HG02852 (cell line): ENCODE results near the gene PDLIM7.

Experiments
- ATAC-seq: cut with Tn5 transposase; IDR thresholded peaks from one replicate; pipeline ENCODE4 v1.9.1; 2021; ENCODE audit warnings: mild to moderate bottlenecking, moderate library complexity; ENCODE audit not compliant: unreplicated experiment

Gene PDLIM7

DNA sequence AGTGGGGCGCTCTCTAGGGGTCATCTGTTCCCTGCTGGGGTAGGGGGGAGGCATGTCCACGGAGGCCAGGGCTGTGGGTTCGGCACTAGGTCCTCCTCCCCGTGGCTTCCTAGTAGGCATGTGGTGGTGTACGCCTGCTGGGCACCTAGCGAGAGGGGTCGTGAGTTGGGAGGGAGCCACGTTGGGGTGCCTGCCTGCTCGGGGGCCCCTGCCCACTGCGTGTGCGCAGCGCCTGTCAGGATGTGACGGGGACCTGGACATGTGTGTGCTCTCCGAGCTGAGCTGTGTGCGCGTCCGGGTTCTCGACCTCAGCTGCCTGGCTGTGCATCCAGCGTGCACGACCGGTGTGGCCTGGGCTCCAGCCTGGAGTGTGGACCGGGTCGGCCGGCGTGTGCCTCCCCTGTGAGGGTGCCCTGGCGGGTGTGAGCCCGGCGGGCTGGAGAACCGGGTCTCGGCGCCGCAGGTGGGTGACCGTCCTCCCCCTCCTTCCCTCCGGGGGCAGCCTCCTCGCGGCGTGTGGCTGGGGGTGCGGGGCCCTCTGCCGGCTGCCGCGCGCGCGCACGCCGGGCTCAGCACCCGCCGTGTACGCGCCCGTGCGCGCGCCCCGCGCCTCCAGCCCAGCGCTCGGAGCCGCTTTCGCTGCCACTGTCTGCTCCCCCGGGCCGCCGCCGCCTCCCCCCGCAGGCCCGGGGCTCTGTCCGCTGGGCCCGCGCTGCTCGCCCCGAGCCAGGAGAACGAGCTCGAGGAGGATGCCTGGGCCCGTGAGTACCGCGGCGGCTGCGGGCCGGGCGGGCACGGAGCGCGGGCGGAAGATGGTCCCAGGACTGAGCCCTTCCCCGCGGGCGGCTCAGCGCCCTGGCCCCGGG is 51.0 kb downstream of the PDLIM7 start, which contains the start of gene PRR7:
TSS of gene PRR7 (plus strand) at position 615 of the 866 bp plus-strand sequence. CDS start 8,254 bp downstream, outside the sequence.
- peak; percentile 54 for ATAC-seq

DNA sequence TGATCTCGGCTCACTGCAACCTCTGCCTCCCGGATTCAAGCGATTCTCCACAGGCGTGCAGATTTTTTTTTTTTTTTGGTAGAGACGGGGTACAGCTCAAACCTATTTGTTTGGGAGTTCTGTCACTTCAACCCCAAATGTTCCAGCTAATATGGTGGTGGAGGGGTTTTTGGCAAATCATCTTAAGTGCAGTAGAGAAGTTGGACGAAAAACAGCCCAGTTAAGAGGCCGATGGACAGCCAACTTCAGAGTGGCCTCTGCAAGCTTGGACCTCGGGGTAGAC is 51.5 kb downstream of the PDLIM7 start:
- no peak for ATAC-seq

DNA sequence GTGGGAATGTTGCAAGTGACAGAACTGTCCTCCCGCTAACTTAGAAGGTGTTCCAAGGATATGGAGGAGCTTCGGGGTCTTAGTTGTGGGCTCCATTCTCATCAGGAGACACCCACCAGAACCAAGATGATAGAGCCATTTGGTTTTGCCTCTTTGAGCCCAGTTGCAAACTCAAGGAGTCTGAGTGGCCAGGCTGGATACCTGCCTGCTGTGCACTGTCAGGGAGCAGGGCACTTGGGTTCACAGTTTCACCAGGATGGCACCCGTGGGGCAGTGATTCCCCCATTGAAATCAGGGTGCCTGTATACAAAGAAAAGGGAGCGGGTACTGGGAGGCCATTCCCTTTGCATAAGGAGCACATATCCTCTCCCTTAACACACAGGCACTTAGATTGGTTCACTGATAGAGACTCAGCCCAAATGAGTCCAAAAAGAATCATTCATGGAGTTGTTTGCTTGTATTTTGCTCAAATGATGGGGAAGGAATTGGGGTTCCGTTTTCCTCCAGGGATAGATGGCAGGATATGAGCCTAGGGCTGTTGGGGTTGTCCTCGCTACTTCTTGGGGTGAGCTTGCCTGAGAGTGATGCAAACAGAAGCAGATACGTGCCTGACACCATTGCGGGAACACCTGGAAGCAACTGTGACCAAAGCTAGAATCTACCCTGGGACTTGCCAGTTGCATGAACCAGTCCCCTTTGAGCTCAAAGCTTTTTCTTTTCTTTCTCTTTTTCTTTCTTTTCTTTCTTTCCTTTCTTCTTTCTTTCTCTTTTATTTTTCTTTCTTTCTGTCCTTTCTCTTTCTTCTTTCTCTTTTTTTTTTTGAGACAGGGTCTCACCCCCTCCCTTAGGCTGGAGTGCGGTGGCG is 52.1 kb downstream of the PDLIM7 start:
- no peak for ATAC-seq

DNA sequence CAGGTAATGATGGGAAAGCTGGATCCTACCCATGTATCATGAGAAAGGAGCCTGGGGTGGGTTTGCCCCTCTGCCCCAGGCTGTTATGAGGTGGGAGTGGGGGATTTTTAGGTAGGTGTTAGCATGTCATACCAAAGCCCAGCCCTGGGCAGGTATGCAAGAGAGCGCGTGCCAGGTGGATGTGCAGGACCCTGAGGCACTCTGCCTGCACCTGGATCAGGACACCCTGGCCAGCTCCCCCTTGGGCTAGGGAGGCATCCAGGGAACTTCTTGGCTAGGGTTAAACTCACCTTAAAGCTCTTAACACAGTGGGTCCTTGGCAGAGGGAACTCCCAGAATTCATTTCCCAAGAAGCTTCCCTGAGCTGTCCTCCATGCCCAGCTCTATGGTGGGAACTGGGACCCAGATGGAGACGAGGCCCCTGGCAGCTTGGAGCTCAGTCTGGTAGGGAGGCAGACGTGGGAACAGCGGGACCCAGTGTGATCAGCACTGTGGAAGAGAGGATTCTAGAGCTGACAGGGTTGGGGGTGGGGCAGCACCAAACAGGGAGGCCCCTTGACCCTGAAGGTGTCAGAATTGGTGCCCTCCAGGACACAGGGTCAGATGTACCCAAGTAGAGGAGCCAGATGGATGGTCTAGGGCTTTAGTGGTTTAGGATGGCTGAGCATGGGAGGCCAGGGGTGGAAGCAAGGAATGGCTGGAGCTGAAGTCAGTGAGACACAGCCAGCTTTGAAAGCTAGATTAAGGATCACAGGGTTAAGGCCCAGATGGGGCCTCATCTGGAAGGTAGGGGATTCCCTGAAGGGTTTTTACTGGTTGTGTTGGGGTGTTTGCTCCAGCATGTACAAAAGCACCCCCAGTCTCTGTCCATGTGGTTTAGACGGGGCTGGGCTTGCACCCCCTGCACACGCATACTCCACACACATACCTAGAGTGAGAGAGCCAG is 53.0 kb downstream of the PDLIM7 start:
- no peak for ATAC-seq

DNA sequence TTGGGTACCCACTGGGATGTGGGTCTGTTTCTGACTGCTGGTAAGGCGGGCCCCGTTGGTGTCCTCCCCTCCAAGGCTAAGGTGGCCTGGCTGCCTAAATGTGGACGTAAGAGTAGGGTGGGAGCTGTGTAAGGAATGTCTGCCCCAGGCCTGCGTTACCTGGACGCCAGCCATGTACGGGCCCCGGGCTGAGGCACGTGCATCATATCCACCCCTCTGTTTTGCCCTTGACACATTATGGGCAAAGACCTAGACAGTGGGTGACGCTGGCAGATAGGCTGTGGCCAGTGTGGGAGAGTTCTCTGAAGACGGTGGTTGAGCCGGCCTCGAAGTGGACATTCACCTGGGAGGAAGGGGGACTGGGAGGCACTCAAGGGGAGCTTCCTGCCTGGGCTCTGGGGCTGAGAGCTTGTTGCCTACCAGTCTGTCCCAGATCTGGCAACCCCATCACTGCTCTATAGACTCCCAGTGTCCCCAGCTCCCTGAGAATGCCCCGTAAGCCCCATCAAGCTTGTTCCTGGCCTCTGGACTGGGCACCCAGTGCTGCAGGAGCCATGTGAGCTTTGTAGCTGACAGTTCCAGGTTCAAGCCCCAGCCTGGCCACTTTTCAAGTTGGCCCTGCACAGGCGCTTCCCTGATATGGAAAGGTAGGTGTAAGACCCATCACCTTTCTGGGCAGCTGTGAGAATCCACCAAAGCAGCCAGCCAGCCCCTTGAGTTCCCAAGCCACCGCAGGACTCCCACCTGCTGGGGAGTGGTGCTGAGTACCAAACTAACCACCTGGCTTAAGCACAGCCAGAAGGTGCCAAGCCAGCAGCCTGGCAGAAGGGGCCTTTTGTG is 54.0 kb downstream of the PDLIM7 start:
- ATAC-seq = no peak

DNA sequence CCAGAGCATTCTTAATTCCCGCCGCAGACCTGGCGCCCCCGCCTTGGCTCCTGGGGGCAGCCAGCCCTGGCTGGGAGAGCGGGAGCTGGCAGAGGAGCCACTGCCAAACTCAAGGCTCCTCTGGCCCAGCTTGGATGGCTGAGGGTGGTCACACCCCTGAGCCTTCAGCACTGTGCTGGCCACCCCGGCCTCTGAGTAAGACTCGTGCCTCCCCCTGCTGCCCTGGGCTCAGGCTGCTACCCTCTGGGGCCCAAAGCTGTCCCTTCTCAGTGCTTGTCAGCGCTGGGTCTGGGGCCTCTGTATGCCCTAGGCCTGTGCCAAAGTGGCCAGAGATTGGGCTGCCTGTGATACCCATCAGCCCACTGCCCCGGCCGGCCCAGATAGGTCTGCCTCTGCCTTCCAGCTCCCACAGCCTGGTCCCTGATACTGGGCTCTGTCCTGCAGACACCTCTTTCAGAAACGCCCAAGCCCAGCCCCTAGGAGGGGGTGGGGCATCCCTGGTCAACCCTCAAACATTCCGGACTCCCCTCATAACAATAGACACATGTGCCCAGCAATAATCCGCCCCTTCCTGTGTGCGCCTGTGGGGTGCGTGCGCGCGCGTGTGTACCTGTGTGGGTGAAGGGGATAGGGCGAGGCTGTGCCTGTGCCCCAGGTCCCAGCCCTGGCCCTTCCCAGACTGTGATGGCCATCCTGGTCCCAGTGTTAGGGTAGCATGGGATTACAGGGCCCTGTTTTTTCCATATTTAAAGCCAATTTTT is 55.2 kb downstream of the PDLIM7 start:
- no peak for ATAC-seq

DNA sequence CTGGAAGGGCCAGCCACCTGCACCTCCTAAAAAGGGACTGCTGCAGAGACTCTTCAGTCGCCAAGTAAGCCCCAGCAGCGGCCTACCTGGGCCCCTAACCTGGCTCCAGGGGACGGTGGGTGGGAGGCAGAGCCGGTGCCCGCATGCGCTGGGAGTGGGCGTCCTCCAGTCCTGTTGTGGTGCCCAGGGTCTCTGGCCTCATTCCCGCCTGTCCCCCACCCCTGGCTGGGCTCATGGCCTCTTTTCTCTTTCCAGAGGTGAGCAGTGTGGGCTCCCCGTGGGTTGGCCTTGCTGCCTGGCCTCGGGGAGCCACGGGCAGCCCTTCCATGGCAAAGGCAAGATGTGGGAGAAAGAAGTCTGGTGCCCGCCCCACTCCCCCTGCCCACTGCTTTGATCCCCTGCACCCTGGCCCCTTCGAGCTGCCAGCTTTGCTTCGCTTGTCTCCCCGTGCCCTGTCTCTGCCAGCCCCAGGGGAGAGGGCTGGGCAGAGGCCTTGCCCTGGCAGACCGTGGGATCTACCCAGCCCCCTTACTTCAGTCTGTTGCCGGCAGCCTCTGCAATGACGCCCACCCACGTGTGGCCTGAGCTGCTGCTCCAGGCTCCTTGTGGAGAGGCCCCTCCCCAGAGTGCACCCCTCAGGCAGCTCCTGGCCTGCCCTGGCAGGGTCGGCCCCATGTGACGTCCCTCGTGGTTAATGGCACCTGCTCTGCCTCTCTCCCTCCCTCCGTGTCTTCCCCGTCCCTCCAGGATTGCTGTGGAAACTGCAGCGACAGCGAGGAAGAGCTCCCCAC is 56.2 kb downstream of the PDLIM7 start:
- no peak for ATAC-seq

DNA sequence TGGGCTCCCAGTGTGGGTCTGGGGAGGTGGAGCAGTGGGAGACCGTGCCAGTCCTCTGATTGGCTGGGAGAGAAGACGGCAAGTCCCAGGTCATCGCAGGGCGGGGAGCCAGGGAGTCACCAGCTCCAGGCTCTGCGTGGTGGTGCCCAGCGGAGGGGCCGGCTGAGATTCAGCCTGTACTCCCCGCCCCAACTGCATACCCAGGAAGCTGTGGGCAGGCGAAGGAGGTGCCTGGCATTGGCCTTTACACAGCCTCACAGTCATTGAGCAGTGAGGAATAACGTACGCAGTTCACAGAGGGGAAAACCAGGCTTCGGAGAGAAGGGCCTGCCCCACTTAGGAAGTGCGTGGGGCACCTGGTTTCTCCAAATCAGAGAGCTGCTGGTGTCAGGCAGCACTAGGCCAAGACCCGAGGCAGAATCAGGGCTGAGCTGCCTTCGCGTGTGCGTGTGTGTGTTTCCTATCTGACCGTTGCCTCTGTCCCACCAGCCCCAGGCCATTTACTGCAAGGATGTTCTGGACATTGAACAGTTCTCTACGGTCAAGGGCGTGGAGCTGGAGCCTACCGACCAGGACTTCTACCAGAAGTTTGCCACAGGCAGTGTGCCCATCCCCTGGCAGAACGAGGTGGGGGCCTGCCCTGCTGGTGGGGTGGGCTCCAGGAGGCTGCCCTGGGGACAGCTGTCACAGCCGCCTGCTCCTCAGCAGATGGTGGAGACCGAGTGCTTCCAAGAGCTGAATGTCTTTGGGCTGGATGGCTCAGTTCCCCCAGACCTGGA is 57.0 kb downstream of the PDLIM7 start:
- no peak for ATAC-seq

DNA sequence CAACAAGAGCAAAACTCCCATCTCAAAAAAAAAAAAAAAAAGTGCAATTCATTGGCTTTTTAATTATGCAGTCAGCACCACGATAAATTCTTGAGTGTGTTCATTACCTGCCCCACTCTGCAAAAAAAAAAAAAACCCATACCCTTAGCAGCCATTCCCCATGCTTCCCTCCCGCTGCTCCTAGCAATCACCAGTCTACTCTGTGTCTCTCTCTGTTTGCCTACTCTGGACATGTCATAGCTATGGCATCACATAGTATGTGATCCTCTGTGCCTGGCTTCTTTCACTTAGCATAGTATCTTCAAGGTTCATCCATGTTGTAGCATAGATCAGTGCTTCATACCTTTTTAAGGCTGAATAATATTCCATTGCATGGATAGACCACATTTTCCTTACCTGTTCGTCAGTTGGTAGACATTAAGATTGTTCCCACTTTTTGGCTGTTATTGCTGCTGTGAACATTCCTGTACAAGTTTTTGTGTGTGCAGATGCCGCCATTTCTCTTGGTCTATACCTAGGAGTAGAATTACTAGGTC is 57.8 kb downstream of the PDLIM7 start:
- ATAC-seq = no peak

DNA sequence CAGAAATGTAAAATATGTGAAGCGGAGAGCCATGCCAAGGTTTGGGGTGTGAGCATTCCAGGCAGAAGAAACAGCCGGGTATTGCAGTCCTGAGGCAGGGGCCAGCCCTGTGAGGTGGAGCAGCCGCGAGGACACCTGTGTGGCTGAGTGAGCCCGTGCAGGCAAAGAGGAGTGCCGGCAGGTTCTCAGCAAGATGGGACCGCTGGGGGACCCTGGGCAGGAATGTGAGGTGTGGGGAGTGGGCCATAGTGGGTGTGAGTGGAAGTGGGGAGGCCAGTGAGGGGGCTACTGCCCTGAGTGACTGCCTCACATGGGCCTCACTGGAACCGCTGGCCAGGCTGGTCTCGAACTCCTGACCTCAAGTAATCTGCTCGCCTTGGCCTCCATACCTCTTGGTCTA is 58.9 kb downstream of the PDLIM7 start:
- no peak for ATAC-seq

DNA sequence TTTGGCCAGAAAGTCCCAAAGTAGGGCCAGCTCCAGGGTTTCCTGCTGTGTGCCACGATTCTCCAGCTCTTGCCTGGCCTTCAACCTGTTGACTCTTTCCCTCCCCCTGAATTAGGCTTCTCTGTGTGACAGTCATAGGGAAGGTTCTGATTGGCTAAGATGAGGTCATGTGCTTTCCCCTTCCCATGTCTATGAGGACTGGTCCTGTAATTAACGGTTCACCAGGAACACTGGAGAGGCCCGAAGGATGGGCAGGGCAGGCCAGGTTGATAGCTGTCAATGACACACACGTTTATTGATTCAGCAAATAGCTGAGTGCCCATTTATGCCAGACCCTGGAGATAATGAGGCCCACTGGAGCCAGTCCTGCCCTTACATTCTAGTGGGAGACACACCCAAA is 59.8 kb downstream of the PDLIM7 start:
- ATAC-seq = no peak

DNA sequence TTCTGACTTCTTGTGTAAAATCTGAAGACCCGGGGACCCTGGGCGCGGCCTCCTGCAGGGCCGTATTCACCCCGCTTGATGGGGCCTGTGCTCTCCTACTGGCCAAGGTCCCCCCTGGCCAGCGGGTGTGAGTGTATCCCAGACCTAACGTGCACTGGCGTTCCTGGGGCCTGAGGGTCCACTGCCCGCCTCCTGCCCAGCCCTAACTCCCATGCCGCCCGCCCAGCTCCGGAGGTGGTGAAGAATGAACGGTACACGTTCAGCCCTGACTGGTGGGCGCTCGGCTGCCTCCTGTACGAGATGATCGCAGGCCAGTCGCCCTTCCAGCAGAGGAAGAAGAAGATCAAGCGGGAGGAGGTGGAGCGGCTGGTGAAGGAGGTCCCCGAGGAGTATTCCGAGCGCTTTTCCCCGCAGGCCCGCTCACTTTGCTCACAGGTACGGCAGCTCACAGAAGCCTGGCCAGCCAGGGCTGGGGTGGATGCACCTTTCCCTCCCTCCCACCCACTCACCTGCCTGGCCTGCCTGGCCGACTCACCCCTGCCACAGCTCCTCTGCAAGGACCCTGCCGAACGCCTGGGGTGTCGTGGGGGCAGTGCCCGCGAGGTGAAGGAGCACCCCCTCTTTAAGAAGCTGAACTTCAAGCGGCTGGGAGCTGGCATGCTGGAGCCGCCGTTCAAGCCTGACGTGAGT is 61.4 kb downstream of the PDLIM7 start:
- no peak for ATAC-seq

DNA sequence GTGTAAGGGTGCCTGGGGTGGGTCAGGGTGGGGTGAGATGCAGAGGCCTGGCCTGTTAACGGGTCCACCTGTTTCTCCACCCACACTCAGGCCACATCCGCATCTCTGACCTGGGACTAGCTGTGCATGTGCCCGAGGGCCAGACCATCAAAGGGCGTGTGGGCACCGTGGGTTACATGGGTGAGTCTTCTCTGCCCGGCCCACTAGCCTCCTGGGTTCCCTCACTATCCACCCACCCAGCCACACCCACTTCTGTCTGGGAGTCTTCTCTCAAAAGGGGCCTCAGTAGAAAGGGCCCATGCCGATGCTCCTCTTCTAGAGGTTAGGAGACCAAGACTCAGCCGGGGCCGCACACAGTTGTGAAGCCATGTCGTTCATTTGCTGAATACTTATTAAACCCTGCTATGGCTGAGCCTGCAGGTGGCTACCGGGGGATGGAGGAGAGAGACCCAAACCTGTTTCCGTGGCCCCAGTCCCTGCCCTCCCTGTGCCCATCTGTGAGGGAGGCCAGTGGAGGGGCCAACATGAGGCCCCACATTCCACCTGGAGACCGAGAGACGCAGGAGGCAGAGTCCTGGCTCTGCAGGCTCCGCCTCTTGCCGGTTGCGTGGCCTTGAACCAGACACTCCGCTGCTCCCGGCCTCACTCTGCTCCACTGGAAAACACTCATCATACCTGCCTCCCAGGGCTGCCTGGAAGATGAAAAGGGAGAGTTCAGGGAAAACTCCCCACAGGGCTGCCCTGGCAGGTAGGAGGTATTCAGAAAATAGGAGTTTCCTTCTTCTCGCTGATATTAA is 62.3 kb downstream of the PDLIM7 start:
- no peak for ATAC-seq

DNA sequence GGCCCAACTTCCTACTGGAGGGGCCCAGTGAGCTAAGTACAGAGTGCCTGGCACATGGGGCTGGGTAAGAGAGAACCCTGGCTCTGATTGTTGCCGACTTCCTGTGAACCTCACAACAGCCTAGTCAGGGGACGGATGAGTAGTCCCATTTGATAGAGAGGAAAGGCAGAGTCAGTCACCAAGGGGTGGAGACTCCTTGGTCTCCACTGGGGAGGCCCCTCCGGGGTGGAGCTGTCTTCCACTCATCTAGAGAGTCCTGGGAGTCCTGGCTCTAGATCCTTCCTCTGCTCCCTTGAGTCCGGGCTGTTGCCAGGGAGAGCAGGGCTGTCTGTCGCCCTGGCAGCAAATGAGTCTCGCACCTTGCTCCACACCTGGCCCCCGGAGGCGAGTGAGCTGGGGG is 63.0 kb downstream of the PDLIM7 start:
- no peak for ATAC-seq

DNA sequence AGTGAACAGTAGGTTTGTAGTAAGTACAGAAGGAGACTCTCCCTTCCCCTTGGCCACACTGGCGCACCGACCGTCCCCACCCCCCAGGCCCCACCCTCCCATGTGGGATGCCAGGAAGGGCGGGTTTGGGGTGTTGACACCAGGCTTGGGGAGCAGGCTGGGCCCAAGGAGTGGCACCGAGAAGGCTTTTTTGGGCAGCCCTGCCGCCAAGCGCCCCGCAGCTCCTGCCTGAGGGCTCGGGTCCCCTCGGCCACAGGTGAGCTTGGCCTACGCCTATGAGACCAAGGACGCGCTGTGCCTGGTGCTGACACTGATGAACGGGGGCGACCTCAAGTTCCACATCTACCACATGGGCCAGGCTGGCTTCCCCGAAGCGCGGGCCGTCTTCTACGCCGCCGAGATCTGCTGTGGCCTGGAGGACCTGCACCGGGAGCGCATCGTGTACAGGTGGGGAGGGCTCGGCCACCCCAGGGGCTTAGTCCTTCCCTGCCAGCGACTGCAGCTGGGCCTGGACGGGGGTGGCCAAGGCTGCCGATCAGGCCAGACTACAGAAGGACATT is 63.7 kb downstream of the PDLIM7 start:
- no peak for ATAC-seq
